ENCODE data around the gene IL6ST. TPM values are rescaled to one million over a fixed set of nuclear protein-coding genes. Genes with fewer than 3 reads are reported as not detected.

The IL6ST gene
- polyA plus RNA-seq, 1 experiment: 167 TPM

DNA sequence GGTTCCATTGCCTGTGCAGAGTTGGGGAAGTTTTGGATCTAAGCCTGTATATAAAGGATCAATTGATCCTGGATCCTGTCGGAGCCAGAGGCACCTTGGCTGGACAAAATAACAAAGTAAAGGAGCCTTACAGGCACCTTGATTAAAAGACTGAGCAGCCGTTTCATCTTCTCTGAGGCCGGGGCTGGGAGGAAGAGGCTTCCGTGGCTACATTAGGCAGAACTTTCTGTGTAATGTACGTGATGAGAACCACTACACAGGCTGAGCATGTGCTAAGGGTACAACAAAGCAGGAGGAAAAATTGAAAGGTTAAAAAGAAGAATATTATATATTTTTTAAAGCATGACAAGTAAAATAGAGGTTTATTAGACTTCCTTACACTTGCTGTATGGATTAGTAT, 106.6 kb downstream of the IL6ST start:
- DNase-seq (ENCODE audit: low read depth): no peak
- TF ChIP-seq, protein P1, sequence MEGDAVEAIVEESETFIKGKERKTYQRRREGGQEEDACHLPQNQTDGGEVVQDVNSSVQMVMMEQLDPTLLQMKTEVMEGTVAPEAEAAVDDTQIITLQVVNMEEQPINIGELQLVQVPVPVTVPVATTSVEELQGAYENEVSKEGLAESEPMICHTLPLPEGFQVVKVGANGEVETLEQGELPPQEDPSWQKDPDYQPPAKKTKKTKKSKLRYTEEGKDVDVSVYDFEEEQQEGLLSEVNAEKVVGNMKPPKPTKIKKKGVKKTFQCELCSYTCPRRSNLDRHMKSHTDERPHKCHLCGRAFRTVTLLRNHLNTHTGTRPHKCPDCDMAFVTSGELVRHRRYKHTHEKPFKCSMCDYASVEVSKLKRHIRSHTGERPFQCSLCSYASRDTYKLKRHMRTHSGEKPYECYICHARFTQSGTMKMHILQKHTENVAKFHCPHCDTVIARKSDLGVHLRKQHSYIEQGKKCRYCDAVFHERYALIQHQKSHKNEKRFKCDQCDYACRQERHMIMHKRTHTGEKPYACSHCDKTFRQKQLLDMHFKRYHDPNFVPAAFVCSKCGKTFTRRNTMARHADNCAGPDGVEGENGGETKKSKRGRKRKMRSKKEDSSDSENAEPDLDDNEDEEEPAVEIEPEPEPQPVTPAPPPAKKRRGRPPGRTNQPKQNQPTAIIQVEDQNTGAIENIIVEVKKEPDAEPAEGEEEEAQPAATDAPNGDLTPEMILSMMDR (IDR thresholded peaks at IDR 0.05; ENCODE audit: insufficient read depth, low read depth, low read length): no peak
- CTCF ChIA-PET: no interaction called here
- no peaks in the 10 kb centered on the region for H3K36me3 ChIP-seq (ENCODE audit: control insufficient read depth, insufficient read depth, low read length)
- H3K27me3 ChIP-seq (ENCODE audit: control insufficient read depth, insufficient read depth, low read length): peaks cover 2% of the 10 kb centered on the region; the same call in 1 of the 2 replicates
- no peak overlapping the region for H3K4me3 ChIP-seq (ENCODE audit: low read depth, low read length)
- POLR2A ChIA-PET: no interaction called here

DNA sequence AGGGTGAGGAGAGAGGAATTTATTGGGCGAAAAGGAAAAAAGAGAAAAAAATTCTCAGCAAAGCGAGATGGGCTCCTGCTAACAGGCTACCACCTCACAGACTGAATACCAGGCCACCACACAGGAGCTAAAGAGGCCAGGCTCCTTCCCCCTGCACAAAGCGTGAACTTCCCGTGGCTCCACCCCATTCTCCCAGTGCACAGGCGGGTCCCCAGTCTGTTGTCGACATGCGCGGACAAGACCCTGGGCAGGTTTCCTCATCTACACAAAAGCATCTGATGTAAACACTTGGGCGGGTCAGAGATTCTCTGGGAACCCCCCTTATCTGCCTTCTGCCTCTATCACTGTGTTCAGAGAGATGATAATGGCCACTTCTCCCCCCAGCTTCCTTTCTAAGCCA, 109.4 kb downstream of the IL6ST start:
- ChIA-PET POLR2A (no interaction called here), CTCF (interaction anchor here (1.6 kb wide), 1 partner anchor 10 kb away, joined by 5 read pairs; no protein-coding TSS in a partner anchor)
- peaks cover 2% of the 10 kb centered on the region; the same call in 1 of the 2 replicates for H3K27me3 ChIP-seq (ENCODE audit: control insufficient read depth, insufficient read depth, low read length)
- H3K36me3 ChIP-seq (ENCODE audit: control insufficient read depth, insufficient read depth, low read length): no peaks in the 10 kb centered on the region
- TF ChIP-seq, protein P1 (IDR thresholded peaks at IDR 0.05; ENCODE audit: insufficient read depth, low read depth, low read length): no peak
- no peak for DNase-seq (ENCODE audit: low read depth)
- H3K4me3 ChIP-seq (ENCODE audit: low read depth, low read length): no peak overlapping the region

Small RNAs within 50 kb of the gene (small RNA-seq; reads per million reads assigned to genes)
- gene AC016596.1 (ENCODE audit: insufficient read length, low read depth, low replicate concordance): not detected
- gene RF01210 (ENCODE audit: insufficient read length, low read depth, low replicate concordance): not detected

Other genes starting within 250 kb of the IL6ST start
- gene IL31RA, start 143.6 kb downstream of the IL6ST start, polyA plus RNA-seq (2011; rRNA removed): 0.07 TPM in 1 of 2 replicates, not detected in the other
- gene ANKRD55, start 238.4 kb upstream of the IL6ST start, polyA plus RNA-seq (2011; rRNA removed): not detected in 2 replicates

All from BJ (cell line).